Activated T-cell treated with anti-CD3 and anti-CD28 coated beads for 48 hours (primary cell): Measurements from ENCODE around the gene CEND1.
"Not testable (repeated sequence)": the region's sequence is repeated elsewhere in the genome, so short reads cannot be mapped to it uniquely, and the experiment has no call there.

Experiments used
- DNase-seq: peaks from one replicate; pipeline ENCODE4 v3.0.0-alpha.2; 2020; ENCODE audit warnings: low read depth

CEND1 gene

DNA sequence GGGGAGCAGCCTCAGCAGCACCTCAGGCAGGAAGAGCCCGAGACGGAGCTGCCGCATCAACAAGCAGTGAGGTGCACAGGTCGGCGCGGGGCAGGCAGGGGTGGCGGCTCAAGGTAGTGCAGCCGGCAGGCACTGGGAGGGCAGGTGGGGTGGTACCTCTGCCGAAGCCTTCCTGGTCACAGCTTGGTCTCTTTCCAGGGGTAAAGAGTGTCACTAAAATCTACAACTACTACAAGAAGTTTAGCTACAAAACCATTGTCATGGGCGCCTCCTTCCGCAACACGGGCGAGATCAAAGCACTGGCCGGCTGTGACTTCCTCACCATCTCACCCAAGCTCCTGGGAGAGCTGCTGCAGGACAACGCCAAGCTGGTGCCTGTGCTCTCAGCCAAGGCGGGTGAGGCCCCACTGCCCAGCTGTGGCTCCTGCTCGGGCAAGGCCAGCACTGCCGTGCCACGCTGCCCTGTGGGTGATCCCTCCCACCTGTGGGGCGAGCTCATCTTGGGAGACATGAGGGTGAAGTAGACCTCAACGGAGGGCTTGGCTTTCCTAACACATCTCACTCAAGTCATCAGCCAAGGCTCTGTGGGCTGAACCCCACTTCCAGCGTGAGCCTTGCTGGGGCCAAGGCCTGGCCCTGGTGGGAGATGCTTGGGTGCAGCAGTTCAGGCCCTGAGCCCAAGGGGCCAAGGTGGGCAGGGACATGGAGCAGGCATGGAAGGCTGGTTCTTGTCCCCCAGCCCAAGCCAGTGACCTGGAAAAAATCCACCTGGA is 26.2 kb downstream of the CEND1 start:
- DNase-seq: no peak

DNA sequence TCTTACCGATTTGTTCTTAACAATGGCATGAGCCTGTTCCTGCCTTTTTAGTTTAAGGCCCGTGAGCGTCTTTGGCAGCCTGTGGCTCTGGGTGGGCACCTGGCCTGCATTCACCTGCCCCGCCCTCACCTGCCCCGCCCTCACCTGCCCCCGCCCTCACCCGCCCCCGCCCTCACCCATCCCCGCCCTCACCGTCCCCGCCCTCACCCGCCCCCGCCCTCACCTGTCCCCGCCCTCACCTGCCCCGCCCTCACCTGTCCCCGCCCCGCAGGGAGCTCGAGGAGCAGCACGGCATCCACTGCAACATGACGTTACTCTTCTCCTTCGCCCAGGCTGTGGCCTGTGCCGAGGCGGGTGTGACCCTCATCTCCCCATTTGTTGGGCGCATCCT is 26.8 kb downstream of the CEND1 start:
- no peak for DNase-seq

DNA sequence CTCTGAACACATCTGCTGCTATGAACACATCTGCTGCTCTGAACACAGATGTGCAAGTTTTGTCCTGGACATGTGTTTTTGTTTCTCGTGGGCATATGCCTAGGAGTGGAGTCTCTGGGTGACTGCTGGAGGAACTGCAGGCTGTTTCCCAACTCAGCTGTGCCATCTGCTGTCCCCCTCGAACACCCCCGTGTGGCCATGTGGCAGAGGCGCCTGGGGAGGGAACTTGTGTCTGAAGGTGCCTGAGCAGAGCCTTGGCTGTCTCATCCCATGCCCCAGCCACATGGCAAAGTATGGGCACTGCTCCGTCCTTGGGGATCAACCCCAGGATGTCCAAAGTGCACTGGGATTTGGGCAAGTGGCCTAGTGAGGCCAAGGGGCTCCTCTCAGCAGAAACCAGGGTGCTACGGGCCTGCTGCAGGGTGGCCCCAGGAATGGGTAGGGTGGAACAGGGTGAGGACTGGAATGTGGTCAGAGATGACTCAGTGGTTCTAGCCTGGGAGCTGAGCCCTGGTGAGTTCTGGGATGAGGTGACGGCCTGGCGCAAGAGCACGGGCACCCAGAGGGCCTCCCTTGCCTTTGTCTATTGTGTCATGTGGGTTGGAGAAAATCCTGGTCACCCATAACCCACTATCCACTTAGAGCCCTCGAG is 27.3 kb downstream of the CEND1 start:
- no peak for DNase-seq

DNA sequence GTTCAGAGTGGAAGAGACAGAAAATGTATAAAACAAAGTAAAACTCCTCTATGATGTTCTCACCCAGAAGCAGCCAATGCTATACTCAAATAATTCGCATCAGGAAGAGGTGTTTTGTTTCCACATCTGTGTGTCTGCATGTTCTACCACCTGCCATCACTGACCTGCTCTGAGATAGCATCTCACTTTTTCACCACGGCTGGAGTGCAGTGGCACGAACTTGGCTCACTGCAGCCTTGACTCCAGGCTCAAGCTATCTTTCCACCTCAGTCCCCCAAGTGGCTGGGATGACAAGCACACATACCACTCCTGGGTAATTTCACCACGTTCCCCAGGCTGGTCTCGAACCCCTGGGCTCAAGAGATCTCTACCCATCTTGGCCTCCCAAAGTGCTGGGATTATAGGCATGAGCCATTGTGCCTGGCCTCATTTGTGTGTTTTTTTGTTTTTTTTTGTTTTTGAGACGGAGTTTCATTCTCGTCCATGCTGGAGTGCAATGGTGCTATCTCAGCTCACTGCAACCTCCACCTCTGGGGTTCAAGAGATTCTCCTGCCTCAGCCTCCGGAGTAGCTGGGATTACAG is 28.3 kb downstream of the CEND1 start:
- DNase-seq: no peak

DNA sequence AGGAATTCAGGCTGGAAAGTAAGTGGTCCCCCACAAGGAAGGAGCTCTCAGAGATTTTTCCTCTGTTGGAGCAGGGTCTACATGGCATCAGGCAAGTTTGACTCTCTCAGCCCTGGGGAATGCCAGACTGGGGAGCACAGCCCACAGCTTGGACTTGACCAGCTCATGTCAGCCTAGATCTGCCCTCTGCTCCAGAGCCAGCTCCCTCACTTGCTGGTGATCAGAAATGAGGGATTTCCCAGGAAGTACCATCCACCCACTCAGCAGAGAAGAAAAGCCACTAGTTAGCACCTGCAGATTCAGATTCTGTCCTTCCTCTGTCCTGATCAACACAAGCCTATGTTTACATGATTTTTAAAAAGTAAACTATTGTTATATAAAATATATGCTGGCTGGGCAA is 29.7 kb downstream of the CEND1 start:
- DNase-seq: no peak

DNA sequence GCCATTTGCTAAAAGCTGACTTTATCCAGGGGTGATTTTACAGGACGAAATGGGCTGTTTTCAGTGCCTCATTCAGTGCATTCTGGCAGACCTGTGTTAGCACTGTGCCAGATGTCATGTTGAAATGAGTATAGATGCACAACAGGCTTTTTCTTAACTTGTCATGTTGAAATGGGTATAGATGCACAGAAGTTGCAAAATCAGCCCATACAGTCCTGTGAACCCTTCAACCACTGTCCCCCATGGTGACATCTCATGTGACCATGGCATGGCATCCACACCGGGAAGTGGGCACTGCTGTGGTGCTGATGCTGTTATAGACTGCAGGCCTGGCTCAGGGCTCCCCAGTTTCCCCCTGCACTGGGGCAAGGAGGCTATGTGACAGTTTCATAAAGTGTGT is 40.2 kb downstream of the CEND1 start:
- DNase-seq: no peak

DNA sequence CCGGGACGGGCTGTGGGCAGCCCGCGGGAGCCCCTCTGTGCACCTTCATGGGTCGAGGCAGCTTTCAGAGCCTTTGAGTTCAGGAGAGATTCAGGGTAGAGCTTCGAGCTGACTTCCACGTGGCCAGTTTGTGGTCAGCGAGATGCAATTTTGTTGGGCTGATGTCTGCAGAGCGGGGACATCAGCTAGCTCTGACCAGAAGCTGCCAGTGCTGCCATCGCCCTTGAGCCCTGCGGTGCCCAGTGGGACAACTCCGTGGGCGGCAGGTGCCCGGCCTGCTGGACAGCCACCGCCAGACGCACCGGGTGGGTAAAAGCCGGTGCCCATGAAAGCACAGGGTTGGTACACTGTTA is 41.9 kb downstream of the CEND1 start:
- DNase-seq: no peak

DNA sequence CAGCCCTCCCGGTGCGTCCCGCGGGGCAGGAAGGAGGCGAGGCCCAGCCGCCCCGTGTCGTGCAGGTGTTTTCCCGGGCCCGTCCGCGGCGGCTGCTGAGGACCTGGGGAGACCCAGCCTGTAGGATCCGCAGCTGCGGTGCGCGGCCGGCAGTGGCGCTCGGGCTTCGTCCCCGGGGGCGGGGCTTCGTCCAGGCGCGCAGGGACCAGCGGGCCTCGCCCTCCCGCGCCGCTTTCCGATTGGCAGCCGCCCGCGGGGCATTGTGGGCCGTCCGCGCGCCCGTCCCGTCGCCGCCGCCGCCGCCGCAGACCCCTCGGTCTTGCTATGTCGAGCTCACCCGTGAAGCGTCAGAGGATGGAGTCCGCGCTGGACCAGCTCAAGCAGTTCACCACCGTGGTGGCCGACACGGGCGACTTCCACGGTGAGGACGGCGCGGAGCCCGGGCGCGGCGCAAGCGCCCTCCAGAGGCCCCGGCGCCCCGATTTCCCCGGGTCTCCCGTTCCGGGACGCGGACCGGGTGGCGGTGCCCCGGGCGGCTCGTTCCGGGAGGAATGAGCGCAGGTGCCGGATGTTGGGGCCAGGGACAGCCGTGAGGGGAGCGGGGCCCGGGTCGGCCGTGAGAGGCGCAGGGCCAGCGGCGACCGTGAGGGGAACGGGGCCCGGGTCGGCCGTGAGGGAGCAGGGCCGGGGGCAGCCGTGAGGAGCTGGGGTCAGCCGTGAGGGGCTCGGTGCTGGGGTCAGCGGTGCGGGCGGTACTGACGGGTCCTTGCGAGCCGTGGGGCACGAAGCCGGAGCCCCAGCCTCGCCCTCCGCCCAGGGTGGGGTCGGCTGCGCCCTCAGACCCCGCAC is 42.5 kb downstream of the CEND1 start, which contains the start of gene TALDO1:
TALDO1 (plus strand) TSS at position 307 of the 849 bp plus-strand sequence; CDS start at position 325, 18 bp downstream.
- peak; percentile 91 for DNase-seq

DNA sequence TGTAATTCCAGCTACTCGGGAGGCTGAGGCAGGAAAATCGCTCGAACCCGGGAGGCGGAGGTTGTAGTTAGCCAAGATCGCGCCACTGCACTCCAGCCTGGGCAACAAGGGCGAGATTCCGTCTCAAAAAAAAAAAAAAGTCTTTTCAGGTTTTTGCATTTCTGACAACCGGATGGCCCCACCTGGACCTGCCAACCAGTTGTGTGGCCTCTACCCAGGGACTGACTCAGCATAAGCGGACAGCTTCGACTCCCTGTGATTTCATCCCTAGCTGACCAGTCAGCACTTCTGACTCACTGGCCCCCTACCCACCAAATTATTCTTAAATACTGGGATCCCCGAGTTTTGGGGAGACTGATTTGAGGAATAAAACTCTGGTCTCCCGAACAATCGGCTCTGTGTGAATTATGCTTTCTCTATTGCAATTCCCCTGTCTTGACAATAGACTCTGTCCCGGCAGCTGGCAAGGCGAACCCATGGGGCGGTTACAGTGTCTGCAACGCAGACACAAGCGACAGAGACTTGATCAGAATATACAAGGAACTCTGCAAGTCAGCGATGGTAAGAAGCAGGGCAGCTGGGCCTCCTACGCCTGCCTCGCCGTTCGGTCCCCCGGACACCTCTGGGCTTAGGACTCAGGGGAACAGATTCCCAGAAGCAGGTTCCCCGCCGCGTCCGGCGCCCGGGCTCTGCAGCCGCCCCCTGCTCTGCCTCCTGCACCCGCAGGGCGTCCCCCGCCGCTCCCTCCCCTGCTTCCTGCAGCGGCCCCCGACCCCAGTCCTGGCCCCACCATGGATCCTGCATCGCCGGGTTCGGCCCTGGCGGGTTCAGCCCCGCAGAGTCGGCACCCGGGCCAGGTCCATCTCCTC is 43.4 kb downstream of the CEND1 start:
- DNase-seq: no peak

DNA sequence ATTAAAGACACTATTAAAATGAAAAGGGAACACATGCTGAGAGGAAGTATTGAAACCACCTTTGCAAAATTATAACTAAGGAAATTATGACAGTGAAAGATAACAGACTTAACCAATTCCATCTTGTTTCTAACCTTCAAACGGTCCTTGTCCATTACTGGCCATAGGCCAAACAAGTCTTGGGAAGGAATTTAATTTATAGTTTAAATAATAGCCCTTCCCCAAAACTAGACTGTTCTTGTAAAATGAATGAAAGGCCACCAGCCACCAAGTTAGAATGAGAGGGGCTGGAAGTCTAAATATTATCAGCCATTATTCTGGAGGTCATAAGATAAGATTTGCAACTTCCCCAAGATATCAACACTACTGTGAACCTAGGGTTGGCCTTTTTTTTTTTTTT is 44.5 kb downstream of the CEND1 start:
- no peak for DNase-seq

DNA sequence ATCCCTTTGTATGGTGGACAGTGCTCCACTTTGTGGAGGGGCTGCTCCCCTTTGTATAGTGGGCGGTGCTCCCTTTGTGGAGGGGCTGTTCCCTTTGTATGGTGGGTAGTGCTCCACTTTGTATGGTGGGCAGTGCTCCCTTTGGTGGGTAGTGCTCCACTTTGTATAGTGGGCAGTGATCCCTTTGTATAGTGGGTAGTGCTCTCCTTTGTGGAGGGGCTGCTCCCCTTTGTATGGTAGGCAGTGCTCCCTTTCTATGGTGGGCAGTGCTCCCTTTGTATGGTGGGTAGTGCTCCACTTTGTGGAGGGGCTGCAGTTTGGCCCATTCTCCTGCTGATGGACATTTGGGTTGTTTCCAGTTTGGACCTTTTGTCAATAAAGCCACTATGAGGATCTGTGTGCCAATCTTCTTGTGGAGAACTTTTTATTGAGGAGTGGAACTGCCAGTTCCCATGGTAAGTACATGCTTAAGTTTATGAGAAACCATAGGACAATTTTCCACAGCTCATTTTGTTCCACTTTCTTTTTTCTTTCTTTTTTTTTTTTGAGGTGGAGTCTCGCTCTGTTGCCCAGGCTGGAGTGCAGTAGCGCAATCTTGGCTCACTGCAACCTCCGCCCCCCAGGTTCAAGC is 47.2 kb downstream of the CEND1 start:
- no peak for DNase-seq

DNA sequence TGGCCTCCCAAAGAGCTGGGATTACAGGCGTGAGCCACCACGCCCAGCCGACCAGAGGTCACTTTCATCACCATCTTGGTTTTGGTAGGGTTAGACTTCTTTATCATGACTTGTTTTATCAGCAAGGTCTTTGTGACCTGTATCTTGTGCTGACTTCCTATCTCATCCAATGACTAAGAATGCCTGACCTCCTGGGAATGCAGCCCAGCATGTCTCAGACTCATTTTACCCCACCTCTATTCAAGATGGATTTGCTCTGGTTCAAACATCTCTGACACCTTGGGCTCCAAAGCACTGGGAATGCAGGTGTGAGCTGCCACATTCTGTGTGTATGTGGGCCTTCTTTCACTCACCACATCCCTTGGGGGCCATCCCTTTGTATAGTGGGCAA is 47.7 kb downstream of the CEND1 start:
- DNase-seq: no peak

DNA sequence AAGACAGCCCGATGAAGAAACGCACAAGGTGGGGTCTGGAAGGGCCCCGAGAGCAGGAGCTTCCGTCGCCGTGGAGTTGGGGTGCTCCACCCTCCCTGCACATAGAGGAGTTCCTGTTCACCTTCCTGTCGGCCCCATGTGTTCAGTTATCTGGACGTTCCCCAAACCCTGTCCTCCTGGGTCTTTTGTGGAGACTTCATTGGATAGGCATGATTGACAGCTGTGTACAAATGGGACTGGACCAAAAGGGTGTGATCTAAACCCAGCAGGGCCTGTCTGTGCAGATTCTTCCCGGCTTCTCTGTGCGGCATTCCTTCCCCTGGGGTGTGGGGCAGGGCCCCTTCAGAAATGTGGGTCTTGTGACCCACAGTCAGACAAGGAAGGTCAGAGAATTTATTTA is 52.0 kb downstream of the CEND1 start:
- not testable (repeated sequence) for DNase-seq

DNA sequence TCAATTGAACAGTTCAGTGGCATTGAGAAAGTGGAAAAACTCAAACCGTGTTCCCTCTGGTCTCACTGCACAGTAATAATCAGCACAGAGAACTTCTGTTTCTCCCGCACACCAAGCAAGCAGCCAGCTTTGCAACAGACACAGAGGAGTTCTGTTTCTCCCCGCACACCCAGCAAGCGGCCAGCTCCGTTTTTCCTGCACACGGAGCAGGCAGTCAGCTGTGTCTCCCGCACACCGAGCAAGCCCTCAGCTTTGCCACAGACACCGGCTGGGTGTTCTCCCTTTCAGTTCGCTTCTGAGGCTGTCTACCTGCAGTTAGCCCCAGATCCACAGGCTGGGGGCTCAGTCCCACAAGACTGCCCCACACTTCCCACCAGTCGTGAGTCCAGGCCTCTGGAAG is 52.5 kb downstream of the CEND1 start:
- DNase-seq: no peak
